GM21825 (cell line): ENCODE results near the gene SLC6A7.

Source experiments
- ATAC-seq: cut with Tn5 transposase; IDR thresholded peaks from one replicate; pipeline ENCODE4 v1.9.1; 2021; ENCODE audit warnings: mild to moderate bottlenecking, moderate library complexity; ENCODE audit not compliant: unreplicated experiment

The SLC6A7 gene

DNA sequence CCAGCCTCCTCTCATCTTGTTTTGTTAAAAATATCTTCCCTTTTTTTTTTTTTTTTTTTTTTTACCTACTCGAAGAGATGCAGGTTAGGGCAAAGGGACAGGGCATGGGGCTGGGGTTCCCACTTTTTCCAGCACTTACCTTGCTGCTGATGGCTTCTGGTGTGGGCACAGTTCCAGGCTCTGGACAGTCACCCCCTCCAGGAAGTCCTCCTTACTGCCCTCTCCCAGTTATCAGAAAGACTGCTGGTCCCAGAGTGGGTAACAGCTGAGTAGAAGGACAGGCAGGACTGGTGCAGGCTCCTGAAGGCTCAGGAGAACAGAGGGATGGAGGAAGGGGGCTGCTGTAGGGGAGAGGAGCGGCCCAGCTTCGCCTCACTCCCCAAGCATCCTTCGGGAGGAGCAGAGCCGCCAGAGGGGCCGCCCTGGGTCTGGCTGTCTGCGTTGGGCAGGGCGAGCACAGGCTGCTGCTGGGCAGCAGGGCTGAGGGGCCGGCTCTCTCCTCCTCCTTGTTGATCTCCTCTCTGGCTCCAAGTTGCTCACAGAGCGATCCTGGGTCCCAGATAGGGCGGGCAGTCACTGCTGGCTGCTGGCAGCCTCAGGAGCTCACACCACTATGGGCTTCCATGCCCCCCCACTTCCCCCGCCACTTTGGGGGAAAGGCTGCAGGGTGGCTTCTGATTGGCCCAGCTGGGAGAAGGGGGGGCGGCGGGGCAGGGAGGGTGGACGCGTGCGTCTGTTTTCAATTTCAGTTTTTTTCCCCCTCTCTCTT, 34.4 kb upstream of the SLC6A7 start, which contains the start of gene PDGFRB:
Gene PDGFRB (minus strand): TSS at position 588 of the 769 bp plus-strand sequence. CDS start 18,798 bp downstream, outside the sequence.
- ATAC-seq: no peak

DNA sequence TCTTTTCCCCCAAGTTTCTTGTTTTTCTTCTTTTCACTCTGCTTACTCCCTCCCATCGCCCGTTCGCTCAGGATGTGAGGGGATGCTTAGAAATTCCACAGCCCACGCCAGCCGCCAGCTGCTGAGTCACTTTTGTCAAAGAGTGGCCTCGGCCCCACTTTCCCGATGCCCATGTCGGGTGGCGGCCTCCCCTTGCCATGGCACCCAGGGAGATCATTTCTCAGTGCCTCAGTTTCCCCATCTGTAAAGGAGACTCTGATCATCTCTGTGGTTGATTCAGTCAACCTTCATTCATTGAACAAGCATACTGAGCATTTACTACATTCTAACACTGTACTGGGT, 33.9 kb upstream of the SLC6A7 start:
- ATAC-seq: no peak

DNA sequence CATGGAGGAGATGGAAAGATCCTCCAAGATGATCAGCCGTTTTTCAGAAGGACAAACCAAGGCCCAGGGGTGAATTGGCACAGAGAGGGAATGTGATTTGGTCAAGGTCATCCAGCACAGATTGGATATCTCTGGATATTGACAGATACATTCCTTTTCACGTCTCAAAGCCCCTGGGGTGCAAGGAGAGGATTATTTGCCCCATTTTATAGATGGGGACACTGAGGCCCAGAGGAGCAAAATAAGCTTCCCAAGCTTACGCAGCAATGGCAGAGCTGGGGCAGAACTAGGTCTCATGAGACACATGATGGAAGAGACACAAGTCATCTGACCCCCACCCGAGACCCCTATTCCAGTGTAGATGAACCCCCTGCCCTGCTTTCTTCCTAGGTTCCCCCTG, 33.3 kb upstream of the SLC6A7 start:
- no peak for ATAC-seq

DNA sequence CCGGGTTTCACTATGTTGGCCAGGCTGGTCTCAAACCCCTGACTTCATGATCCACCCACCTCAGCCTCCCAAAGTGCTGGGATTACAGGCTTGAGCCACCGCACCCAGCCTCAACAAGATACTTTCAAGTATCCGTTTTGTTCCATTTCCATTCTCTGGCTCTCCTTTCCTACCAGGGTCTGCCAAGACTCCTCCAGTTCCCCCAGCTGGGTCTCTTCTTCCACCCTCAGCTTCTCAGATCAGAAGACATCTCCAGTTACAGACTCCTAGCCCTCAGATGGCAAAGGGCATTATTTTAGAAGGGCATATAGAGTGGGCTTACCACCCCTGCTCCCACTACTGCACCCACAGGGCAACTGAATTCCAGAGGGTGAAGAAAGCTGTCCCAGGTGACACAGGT, 32.7 kb upstream of the SLC6A7 start:
- ATAC-seq: no peak

DNA sequence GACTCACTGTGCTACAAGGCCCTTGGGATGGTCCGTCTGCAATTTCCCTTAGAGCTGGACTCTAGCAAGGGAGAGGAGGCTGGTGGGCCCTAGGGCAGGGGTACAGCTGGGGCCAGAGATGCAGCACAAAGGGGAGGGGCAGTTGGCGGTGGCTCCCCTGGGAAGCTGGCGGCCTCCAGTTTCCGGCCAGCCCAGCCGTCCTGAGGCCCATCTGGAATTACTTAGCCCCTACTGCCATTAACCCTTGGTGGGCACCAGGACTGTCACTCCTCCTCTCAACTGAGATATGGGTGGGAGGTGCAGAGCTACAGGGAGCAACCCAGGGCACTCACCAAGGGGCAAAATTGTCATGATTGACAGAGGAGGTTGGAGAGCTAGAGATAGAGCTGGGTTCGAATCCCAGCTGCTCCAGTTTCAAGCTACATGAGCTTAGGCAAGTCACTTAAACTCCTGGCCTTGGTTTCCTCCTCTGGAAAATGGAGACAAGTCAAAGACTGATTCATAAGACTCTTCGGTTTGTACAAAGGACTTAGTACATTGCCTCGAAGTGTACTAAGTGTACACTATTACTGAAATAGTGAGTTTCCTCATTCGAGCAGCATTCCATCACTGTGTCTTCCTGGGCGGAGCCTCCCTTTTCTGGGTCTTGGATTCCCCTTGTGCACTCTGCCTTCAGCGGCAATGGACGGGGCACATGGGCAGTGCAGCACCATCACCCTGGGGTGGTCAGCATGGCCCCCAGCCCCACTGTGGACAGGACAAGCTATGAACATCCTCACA, 31.5 kb upstream of the SLC6A7 start:
- no peak for ATAC-seq

DNA sequence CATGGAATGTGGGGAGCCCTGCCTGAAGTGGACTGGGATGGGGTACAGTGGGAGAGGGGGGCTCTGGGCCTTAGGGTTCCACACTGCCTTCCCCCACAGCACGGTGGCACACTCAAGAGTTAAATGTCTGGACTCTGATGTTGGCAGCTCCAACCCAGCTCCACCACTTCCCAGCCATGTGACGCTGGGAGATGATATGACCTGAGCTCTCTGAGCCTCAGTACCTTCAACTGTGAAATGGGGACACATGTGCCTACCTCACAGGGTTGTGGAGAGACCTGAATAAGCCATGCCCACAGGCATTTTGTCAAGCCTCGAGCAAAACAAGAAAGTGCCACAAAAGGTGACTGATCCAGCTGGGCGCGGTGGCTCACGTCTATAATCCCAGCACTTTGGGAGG, 30.8 kb upstream of the SLC6A7 start:
- no peak for ATAC-seq

DNA sequence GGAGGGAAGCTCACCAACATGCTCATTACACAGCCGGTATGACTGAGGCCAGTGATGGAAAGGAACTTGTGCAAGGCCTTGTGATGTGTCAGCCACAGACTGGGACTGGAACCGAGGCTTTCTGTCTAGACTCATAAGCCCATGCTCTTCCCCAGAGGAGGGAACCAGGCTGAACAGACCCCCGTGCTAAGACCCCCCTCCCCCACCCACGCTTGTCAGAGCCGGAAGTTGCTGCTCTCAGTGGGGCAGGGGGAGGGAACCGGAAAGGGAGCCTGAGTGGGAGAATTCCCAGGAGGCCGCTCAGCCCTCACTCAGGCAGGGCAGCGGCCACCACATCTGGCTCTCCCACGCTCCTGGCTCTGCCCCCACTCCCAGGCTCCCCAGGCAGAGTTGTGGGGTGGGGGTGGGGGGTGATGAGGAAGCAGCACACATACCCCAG, 30.1 kb upstream of the SLC6A7 start:
- ATAC-seq: no peak

DNA sequence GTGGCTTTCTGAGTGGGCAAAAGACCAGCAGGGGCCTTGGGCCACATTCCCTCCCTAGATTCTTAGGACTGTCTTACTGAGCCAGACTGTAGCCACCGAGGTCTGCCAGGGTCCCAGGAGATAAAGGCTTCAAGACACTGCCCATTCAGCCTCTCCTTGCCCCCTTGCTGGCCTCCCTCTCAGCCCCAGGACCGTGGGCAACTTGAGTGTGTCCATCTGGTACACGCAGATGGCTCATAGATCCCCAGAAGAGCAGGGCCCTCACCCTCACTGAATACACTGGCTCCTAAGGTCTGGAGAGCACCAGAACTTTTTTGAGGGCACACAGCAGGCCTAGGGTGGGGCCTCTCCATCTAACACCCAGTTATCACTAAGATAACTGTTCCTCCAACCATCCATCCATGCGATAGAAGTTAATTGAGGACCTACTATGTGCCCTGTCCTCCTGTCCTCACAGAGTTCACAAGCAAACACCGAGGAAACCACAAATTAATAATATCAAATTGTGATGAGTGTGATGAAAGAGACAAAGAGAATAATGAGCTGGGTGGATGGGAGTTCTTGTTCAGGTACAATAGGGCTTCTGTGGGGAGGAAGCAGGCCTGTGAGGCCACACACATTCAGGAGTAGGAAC, 29.3 kb upstream of the SLC6A7 start:
- no peak for ATAC-seq

DNA sequence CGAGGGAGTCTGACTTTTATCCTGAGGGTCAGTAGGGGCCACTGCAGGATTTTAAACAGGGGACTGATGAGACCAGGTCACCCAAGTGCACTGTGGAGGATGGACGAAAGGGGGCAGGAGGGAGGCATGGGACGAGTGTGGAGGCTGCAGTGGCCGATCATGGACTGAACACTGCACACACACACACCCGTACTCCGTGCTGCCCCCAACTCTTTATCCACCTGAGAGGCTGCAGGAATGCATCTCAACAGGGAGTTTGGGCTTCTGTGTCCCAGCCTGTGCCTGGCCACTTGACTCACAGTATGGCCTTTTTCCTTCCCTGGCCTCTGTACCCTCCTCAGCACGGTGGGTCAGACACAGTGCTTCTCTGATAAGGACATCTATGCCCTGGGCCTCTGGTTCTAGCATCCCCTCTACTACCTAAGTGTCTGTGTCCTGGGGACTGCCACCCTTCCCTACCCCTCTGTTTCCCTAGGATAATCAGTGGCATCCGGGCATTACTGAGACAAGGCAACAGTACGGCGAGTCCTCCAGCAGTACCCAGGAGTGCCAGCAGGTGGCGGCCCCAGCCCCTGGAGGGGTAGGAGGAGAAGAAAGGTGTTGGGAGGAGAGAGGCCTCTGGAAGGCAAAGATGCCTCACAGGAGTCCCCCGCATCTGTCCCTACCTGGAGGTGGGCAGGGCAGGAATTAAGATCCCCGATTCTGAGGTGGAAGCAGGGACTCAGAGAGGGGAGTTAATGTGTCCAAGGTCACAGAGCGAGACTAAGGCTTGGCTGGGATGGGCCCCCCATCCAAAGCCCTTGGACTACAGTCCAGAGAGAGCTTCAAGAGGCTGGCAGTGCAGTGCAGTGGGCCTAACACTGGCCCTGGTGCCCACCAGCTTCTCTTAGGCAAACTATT, 28.4 kb upstream of the SLC6A7 start:
- ATAC-seq: peak; percentile 79

DNA sequence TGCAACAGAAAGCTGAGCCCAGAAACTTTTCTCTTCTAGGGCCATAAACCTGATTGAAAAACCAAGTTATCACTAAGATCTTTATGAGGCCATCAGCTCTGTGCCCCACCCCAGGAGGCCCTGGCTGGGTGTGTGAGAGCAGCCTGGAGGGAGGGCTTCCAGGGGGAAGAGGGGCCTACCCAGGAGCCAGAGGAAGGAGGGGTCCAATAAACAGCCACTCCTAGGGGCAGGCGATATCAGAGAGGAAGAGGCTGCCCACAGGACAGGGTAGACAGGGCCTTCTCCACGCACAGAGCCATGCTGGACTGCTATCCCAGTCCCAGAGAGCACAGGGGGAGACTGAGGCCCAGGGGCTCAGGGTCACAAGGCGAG, 27.7 kb upstream of the SLC6A7 start:
- no peak for ATAC-seq

DNA sequence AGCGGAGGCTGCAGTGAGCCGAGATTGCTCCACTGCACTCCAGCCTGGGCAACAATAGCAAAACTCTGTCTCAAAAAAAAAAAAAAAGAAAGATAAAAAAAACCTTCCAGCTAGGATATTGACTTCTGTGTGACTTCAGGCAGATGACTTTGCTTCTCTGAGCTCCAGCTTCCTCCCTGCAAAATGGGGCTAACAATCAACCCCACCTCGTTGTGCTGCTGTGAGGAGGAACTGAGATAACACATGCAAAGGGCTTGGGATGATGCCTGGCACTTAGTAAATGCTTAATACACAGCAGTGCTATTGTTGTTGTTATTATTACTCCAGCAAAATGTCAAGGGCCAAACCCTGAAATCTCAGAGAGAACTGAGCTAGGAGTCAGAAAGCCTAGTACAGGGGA, 26.8 kb upstream of the SLC6A7 start:
- no peak for ATAC-seq

DNA sequence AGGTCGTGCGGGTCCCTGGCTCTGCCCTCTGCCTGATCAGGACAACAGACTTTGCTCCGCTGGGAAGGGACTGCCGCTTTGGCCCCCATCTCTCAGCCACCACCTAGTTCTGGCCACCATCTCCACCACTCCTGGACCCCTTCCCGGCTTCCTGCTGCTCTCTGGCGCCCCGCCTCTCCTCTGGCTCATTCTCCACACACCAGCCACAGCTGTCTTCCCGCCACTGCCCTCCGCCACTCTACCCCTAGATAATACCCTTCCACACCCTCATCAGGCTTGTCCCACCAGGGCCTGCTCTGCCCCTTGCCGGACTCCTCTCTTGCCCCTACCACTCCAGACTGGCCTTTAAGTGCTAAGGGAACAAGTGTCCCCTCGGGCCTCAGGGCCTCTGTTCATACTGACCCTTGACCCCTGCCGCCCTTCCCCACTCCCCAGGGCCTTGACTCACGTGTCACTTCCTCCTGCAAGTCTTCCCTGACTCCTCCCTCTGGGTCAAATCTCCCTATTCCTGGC, 26.3 kb upstream of the SLC6A7 start:
- ATAC-seq: no peak

DNA sequence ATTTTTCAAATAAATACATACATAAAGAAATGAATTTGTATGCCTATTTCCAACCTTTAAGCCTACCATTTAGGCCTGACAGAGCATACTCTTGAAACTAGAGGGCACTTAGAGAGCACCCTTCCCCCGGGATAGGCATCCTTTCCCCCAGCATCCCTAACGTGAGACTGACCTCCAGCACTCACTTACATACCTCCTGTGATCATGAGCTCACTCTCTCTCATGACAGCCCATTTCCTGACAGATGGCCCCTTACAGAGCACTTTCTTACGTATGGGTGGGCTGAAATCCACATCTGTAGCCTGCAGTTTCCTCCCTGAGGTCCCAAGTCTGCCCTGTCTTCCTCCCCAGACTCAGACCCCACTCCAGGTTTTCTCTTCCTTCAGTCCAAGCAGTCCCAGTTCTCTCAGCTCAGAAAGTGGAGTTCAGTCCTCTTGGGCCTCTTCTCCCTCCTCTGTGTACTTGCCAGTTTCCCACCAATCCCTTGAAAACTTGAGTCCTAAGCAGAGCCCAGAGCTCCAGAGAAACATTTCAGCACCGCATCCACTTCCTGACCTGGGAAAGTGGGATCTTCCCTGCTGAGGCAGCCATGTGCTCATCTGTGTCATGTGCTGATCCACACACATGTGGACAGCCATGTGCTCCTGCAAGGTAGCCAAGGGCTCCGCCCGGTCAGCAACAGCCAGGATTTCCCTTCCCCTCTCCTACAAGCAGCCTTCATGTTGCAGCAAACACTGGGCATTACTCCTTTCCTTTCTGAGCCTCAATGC, 25.5 kb upstream of the SLC6A7 start:
- no peak for ATAC-seq

DNA sequence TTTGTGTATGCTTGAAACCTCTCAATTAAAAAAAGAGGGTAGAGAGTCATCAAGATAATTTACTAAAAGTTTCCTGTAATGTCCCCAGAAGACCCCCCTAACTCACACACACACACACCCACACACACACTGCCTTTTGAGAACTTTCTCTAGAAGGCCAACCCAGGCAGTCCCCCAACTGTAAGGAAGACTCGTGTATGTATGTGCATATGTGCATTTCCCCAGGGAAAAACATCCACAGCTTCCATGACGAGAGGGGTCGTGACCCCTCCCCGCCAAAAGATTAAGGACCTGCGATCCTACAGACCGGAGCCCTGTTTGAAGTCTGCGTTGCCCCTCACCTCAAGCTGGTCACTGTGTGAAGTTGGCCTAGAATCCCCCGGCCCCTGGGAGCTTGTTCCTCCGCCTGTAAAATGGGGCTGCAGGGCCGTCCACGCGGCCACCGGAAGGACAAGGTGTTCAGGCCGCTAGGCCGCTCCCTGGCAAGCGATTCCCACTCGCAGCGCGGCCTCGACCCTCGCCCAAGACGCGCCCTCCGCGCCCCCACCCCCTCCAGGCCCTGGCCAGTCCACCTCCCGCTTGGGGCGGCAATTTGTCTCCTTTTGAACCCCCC, 23.7 kb upstream of the SLC6A7 start:
- no peak for ATAC-seq

DNA sequence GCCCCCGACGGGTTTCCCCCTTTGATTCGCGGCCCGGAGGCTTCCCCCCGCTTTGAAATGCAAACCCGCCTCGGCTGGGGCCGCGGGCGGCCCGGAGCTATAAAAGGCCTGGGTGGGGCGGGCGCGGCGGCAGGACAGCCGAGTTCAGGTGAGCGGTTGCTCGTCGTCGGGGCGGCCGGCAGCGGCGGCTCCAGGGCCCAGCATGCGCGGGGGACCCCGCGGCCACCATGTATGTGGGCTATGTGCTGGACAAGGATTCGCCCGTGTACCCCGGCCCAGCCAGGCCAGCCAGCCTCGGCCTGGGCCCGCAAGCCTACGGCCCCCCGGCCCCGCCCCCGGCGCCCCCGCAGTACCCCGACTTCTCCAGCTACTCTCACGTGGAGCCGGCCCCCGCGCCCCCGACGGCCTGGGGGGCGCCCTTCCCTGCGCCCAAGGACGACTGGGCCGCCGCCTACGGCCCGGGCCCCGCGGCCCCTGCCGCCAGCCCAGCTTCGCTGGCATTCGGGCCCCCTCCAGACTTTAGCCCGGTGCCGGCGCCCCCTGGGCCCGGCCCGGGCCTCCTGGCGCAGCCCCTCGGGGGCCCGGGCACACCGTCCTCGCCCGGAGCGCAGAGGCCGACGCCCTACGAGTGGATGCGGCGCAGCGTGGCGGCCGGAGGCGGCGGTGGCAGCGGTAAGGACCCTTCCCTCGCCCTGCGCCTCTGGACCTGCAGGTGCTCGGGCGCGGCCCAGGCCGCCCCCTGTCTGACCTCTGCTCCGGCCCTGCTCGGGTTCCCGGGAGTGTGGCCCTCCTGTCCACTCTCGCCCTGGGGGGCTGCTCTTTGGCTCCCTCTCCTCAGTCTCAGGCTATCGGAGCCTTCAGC, 23.0 kb upstream of the SLC6A7 start, which contains the start of gene CDX1:
Gene CDX1 (plus strand): TSS at position 129 of the 862 bp plus-strand sequence. CDS start 99 bp downstream, at position 228.
- no peak for ATAC-seq

DNA sequence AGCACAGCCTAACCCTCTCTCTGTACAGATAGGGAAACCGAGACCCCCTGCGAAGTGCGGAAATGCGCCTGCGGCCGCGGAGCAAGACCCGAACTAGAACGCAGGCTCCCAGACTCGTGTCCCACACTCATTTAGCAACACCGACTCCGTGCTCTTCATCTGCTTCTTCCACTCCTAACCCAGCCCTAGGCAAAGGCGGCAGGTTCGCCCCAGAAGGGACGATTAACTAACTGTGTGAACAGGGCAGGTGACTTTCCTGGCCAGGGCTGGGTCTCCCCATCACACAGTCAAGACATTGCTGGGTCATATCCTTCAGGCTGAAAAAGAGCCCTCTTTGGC, 22.4 kb upstream of the SLC6A7 start:
- no peak for ATAC-seq

DNA sequence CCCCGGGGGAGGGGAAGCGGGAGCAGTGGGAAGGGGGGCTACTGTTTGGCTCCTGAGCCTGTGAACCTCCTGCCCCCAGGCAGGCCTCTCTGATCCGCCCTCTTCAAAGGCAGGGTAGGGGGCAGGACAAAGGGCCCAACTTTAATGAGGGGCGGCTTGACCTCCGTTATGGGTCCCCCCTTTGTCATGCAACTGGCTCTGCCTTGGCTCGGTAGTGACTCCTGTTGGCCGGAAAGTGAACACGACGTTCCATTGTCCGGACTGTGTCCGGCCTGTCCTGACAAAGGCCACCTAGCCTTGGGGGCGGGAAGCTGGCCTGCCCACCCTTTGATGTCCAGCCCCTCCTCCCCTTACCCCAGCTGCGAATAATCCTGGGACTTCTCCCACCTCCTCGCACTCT, 22.0 kb upstream of the SLC6A7 start:
- ATAC-seq: no peak

DNA sequence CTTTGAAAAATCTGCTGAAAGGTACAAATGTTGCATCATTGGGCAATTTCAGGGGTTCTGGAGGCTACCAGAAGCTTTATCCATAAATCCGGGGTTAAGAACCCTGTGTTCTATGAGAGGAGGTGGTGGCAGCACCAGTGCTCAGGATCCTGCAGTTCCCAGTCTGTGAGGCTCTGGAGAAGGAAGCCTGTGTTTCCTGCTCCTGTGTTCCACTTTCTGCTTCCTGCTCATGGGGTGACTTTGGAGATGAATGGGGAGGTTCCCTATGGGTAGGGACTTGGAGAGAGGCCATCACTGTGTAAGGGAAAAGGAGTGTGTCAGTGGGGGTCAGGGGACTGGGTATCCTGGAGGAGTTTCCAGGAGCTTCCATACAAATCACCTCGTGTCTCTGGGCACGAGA, 21.0 kb upstream of the SLC6A7 start:
- no peak for ATAC-seq

DNA sequence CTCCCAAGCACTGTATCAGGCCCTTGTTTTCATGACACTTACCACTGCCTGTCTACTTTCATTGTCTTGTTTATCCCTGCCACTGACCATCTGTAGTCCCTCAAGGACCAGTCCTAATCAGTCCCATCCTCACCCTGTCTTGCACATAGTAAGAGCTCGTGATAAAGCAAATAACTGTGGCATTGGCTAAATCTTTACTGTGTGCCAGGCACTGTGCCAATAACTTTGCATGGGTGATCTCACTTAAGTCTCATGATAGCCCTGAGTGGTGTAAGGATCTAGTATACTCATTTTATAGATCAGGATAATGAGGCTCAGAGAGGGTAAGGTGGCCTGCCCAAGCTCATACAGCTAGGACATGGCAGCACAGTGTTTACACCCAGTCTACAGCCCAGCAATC, 17.7 kb upstream of the SLC6A7 start:
- no peak for ATAC-seq
